Astrocyte of the cerebellum (primary cell): ENCODE results near the gene AFAP1L1.

Source experiments
- DNase-seq: peaks from one replicate; pipeline ENCODE4 v3.0.0-alpha.2; 2011; ENCODE audit warnings: low read depth
- H3K4me3 ChIP-seq: 2 replicates; pipeline ENCODE4 v1.5.1; 2011; ENCODE audit warnings: mild to moderate bottlenecking, low read depth, low read length, moderate library complexity
- in situ Hi-C: cut with HindIII; loops from 2 replicates; pipeline ENCODE4 v1.10.0; 2017; ENCODE audit warnings: low sequenced_read_pairs
- TF ChIP-seq, protein P1 (sequence below): IDR thresholded peaks from 2 replicates; pipeline ENCODE4 v1.5.1; 2012; ENCODE audit warnings: low read length, low read depth, moderate library complexity, mild to moderate bottlenecking; ENCODE audit errors: missing control alignments

AFAP1L1 gene

DNA sequence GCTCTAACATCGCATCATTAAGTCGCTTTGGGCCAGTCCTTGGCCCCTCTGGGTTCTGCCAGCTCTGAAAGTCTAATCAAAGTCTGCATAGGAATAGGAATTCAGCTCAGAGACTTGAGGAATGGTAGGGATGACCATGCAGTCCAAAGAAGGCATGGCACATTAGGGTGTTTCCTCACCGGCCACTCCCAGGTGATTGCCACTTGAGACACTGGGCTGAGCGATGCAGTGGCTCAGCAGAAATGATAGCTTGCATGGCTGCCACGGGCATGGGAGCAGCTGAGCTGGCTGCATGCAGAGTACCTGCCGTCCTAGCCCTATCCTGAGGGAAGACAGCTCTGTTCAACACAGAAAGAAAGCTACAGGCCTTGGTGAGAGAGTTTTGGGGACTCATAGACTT is 28.8 kb downstream of the AFAP1L1 start:
- no peak for DNase-seq
- TF ChIP-seq, protein P1, sequence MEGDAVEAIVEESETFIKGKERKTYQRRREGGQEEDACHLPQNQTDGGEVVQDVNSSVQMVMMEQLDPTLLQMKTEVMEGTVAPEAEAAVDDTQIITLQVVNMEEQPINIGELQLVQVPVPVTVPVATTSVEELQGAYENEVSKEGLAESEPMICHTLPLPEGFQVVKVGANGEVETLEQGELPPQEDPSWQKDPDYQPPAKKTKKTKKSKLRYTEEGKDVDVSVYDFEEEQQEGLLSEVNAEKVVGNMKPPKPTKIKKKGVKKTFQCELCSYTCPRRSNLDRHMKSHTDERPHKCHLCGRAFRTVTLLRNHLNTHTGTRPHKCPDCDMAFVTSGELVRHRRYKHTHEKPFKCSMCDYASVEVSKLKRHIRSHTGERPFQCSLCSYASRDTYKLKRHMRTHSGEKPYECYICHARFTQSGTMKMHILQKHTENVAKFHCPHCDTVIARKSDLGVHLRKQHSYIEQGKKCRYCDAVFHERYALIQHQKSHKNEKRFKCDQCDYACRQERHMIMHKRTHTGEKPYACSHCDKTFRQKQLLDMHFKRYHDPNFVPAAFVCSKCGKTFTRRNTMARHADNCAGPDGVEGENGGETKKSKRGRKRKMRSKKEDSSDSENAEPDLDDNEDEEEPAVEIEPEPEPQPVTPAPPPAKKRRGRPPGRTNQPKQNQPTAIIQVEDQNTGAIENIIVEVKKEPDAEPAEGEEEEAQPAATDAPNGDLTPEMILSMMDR = no peak
- in situ Hi-C loops = no loop called here
- no peak overlapping the region for H3K4me3 ChIP-seq

DNA sequence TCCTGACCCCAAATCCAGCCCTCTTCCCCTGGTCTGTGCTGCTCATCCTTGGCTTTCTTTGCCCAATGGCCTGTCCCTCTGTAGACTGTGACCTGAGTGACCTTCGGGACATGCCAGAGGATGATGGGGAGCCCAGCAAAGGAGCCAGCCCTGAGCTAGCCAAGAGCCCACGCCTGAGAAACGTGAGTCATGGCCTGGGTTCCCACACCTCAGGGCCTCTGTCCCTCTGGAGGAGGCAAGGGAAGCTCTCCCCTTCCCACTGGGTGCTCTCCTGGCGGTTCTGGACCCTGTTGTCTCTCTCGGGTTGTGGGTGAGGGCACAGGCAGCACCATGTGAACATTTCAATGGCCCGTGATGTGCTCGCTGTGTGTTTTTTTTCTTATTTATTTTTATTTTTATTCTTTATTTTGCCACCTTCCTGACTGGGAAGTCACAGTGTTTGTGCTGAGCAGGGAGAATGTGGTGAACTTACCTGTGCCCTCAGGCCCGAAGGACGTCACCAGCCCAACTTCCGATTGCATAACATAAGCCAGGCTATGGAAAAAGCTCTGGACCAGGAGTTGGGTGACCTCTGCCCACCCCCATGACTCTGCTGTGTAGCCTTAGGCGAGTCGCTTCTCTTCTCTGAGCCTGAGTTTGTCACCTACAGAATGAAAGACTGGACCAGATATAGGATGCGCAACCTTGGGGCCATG is 29.5 kb downstream of the AFAP1L1 start:
- TF ChIP-seq, protein P1 = no peak
- no peak overlapping the region for H3K4me3 ChIP-seq
- no peak for DNase-seq
- in situ Hi-C loops = no loop called here

DNA sequence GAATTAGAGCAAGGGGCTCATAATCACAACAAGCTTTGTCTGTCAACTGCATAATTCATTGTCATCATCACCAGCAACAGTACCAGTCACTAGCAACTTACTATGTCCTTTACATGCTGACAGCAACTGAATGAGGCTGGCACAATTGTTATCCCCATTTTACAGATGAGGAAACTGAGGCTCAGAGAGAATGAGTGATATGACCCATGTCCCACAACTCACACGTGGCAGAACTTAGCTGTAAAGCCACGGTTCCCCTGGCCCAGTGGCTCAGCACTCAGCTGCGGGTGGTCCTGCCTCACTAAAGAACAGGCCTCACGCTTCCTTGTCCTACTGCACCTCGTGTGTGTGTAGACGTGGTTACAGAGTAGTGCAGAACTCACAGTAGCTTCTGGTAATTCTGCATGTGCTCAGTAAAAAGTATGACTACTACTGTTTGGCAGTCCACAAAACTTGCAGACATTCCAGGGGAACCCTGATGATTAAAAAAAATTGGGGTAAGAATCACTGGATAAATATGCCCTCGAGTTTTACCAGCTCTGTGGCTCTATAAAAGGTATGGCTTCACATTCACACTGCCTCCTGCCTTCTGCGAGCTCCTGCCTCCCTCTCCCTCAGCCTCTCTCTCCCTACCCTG is 30.2 kb downstream of the AFAP1L1 start:
- DNase-seq = no peak
- no peak overlapping the region for H3K4me3 ChIP-seq
- in situ Hi-C loops = no loop called here
- TF ChIP-seq, protein P1 = no peak

DNA sequence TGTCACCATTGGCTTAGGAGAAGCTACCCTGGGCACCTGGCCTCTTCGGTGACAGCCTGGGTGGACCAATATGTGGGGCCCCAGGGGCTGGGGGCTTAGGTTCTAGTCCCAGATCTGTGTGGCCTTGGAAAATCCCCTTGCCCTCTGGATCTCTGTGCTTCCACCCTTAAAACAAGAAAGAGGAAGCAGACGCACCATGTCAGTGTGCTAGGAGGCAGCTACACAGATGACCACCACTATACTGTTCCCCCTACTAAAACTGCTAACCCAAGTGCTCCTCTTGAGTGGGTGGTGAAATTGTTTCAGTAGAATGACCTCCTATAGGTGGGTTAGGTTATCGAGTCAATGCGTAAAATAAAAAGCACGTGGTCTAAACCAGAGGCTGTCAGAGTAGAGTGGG is 31.0 kb downstream of the AFAP1L1 start:
- TF ChIP-seq, protein P1 = no peak
- no peak overlapping the region for H3K4me3 ChIP-seq
- DNase-seq = no peak
- in situ Hi-C loops = no loop called here

DNA sequence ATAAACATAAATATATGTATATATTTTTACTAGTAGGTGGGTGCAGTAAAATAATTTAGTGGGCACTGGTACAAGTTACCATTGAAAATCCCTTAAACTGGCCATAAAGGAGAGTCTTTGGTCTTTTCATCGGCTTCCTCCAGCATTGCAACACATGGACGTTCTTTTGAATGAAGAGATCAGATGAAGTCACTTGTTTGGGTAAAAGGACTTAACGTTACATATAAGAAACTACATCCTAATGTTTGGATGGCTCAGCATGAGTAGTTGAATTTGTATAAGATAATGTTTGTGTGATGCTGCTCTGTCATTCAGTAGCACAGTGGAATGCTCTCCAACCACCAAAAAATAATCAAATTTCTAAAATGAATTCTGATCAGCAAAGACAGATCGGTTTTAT is 31.6 kb downstream of the AFAP1L1 start:
- no peak overlapping the region for H3K4me3 ChIP-seq
- no peak for DNase-seq
- in situ Hi-C loops = no loop called here
- TF ChIP-seq, protein P1 = no peak

DNA sequence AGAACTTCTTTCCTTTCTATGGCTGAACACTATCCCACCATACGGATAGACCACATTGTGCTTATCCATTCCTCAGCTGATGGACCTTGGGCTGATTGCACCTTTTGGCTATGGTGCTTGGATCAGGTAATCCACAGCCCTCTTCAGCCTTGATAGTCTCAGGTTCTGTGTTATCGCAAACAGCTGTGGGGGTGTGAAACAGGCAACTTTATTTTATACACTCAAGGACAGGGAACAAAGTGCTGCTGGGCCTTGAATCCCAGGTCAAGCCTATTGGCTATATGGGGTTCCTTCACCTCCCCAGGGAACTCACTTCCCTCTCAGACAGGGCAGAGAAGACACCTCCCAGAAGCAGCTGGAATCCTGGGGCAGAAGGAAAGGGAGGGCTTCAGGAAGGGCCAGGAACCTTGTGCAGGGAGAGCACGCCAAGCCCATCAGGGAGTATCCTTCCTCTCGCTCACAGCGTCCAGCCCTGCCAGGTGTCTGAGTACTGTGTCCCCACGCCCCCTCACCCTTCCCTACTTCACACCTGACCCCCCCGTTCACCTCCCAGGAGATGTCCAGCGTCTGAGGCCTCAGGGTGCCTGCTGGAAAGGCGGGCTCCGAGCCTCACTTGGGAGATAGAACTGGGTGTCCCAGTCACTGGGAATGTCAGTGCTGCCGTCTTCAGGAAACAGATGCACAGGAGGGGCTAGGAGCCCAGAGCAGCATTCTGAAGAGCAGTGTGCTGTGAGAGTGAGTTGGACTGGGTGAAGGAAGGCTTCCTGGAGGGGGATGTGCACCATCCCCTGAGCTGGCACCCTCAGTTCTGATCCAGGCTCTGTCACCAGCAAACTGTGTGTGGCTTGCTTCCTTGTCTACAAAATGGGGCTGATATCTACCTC is 32.8 kb downstream of the AFAP1L1 start:
- DNase-seq = no peak
- TF ChIP-seq, protein P1 = no peak
- no peak overlapping the region for H3K4me3 ChIP-seq
- in situ Hi-C loops = no loop called here
